ES-I3 (cell line): ENCODE results near the gene SEL1L.
"Not testable (repeated sequence)": the region's sequence is repeated elsewhere in the genome, so short reads cannot be mapped to it uniquely, and the experiment has no call there.

Experiments used
- H3K36me3 ChIP-seq: 2 replicates; pipeline ENCODE4 v1.6.1; 2013; ENCODE audit warnings: mild to moderate bottlenecking, low read length, control low read depth, moderate library complexity; ENCODE audit not compliant: insufficient read depth
- H3K4me1 ChIP-seq: 2 replicates; pipeline ENCODE4 v1.6.1; 2013; ENCODE audit warnings: mild to moderate bottlenecking, control low read depth, low read length; ENCODE audit not compliant: insufficient read depth
- H3K9ac ChIP-seq: 2 replicates; pipeline ENCODE4 v1.6.1; 2013; ENCODE audit warnings: low read depth, mild to moderate bottlenecking, low read length, moderate library complexity
- H3K9me3 ChIP-seq: 2 replicates; pipeline ENCODE4 v1.6.1; 2013; ENCODE audit warnings: mild to moderate bottlenecking, low read length, moderate library complexity; ENCODE audit not compliant: control insufficient read depth, insufficient read depth

Gene SEL1L

DNA sequence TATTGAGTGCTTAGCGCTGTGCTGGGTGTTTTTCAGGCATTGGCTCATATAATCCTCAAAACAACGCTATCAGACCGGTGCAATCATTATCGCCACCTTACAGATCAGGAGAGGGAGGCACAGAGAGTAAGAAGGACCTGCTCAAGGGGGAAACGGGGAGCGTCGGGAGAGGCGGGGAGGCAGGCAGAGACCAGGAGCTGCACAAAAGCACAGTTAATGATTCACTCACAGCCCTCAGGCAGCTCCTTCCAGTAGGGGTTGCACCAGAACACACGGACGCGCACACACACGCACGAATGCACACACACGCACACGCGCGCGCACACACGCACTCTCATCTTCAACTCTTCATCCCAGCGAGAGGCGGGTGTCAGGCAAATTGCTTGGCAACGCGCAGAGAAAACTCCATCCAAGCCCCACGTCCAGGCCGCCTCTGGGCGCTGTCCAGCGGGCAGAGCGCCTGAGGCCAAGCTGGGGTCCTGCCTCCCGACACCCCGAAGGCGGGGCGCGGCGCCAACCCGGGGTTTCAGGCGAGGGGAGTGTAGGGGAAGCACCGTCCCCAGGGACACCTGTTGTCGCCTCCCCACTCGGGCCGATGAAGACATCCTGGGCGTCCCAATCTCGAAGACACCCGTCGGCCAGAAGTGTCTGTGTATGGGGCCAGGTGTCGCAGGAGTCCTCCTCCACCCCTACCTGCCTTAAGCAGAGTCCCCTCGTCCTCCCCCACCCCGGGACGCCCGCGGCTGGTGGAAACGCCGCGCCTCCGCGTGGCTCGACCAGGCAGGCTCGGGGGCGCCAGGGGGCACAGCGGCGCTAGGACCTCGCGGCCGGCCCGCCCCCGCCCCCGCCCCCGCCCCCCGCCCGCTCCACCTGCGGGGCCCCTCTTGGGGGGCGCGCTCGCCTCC, 98.0 kb downstream of the SEL1L start:
- no peaks in the 10 kb centered on the region for H3K9me3 ChIP-seq
- H3K36me3 ChIP-seq, result no peaks in the 10 kb centered on the region
- H3K9ac ChIP-seq, result peak overlapping the region; percentile 80
- H3K4me1 ChIP-seq, result peaks cover 13% of the 10 kb centered on the region

GRCh38 chr14:81435048-81435390, 98.6 kb downstream of the SEL1L start:
- H3K9me3 ChIP-seq, result no peaks in the 10 kb centered on the region
- peak overlapping the region; percentile 45 for H3K9ac ChIP-seq
- no peaks in the 10 kb centered on the region for H3K36me3 ChIP-seq
- H3K4me1 ChIP-seq, result peaks cover 13% of the 10 kb centered on the region

DNA sequence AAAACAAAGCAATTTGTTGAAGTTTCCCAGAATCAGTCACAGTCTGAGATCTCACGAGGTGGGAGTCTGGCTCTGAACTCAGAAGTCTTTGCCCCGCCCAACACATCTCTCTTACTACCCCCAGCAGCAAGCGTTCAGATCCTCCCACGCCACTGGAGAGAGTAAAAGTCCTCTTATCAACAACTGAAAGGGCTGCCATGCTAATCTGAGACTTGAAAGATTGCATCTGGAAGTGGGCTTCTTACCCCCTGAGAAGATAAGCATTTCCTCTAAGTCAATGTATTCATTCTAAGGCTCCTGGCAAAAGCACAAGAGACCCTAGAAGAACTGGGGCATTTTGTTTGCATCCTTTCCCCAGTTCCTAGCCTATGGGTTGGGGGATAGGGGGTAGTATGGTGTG, 99.4 kb downstream of the SEL1L start:
- Histone ChIP-seq H3K36me3 (no peaks in the 10 kb centered on the region), H3K4me1 (peaks cover 13% of the 10 kb centered on the region), H3K9me3 (no peaks in the 10 kb centered on the region), H3K9ac (peak overlapping the region; percentile 33)

- H3K9me3 ChIP-seq, result no peaks in the 10 kb centered on the region
- H3K9ac ChIP-seq, result no peak overlapping the region
- no peaks in the 10 kb centered on the region for H3K36me3 ChIP-seq
- H3K4me1 ChIP-seq, result peaks cover 13% of the 10 kb centered on the region
These were observed 100.3 kb downstream of the SEL1L start for GRCh38 chr14:81433378-81433777.

- no peak overlapping the region for H3K9ac ChIP-seq
- no peaks in the 10 kb centered on the region for H3K36me3 ChIP-seq
- peaks cover 23% of the 10 kb centered on the region for H3K4me1 ChIP-seq
- no peaks in the 10 kb centered on the region for H3K9me3 ChIP-seq
These were observed 101.4 kb downstream of the SEL1L start for GRCh38 chr14:81432219-81432661.

GRCh38 chr14:81430235-81430634, 103.4 kb downstream of the SEL1L start:
- Histone ChIP-seq H3K4me1 (peaks cover 24% of the 10 kb centered on the region), H3K36me3 (no peaks in the 10 kb centered on the region), H3K9ac (no peak overlapping the region), H3K9me3 (no peaks in the 10 kb centered on the region)

GRCh38 chr14:81429749-81430148, 103.9 kb downstream of the SEL1L start:
- H3K9ac ChIP-seq, H3K9me3 ChIP-seq, H3K36me3 ChIP-seq: not testable (repeated sequence)
- H3K4me1 ChIP-seq, result peaks cover 24% of the 10 kb centered on the region

DNA sequence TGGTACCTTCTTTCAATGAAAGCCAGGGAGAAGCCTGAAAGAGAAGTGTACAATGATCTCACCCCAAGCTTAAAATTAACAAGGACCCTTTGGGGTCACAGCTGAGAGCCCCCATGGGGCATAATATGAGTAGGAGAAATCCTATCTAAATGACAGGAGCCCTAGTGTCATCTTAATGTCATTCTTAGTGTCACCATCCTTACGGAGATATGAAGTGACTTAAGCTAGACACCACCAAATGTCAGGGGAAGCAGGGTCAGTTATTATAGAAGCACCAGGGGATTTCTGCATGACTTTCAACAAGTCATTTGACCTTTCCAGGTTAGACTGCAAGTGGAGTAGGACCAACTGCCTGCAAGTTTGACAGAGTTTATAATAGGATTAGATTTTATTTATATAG, 104.6 kb downstream of the SEL1L start:
- Histone ChIP-seq H3K36me3 (no peaks in the 10 kb centered on the region), H3K4me1 (peaks cover 17% of the 10 kb centered on the region; the same call in 1 of the 2 replicates), H3K9me3 (no peaks in the 10 kb centered on the region), H3K9ac (no peak overlapping the region)

DNA sequence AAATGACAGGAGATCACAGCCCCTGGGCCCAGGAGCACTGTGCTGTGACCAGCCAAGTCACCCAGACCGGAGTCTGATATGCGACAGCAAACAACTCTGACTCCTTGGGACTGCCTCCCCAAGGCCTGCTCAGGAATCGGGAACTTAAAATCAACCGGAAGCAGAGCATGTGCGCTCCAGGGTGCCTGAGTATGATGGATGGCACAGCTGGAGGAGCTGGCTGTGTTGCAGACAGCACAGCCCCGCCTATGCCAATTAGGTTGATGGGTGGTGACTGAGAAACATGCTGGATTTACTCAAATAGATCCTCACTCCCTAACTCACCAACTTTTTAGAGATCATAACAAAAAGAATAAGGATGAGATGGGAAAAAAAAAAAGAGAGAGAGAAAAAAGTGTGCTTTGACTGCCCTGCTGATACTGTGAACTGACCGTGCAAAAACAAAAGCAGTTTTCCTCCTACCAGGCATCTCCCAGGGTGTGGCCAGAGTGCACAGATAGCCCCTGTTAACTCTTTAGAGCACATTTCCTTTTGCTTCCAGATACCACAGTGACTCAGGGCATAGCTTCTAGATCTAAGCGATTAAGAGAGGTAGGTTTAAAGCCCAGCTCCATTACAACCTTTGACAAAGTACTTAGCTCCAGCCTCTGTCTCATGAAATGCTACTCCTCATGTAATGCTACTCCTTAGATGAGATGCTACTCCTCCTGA, 106.2 kb downstream of the SEL1L start:
- no peak overlapping the region for H3K9ac ChIP-seq
- no peaks in the 10 kb centered on the region for H3K36me3 ChIP-seq
- peaks cover 12% of the 10 kb centered on the region; the same call in 1 of the 2 replicates for H3K4me1 ChIP-seq
- H3K9me3 ChIP-seq, result no peaks in the 10 kb centered on the region

DNA sequence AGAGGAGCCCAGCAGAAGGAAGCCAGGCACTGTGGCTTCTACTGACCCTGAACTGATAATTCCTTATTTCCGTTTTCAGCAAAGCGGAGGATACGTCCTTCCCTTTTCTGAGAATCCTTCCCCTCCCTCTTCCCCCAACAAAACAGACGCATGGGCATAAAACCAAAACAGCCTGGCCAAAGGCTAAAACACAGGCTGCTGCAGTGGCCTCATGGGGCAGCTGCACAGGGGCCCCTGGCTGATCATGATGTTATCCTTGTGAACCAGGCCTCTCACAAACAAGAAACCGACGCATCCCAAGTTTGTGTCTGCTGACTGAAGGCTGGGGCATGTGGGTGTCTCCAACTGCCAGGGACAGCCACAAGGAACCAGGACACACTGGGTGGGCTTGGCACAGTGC, 110.1 kb downstream of the SEL1L start:
- Histone ChIP-seq H3K36me3 (no peaks in the 10 kb centered on the region; the same call in 1 of the 2 replicates), H3K4me1 (peaks cover 12% of the 10 kb centered on the region; the same call in 1 of the 2 replicates), H3K9ac (no peak overlapping the region), H3K9me3 (peaks cover under 1% of the 10 kb centered on the region)
